Frontal cortex (tissue), 4 donors: ENCODE measurements around the gene HIBCH. TPM values are rescaled to one million over a fixed set of nuclear protein-coding genes. Genes with fewer than 3 reads are reported as not detected.
"Not testable (repeated sequence)": the region's sequence is repeated elsewhere in the genome, so short reads cannot be mapped to it uniquely, and the experiment has no call there.

Experiments used
- DNase-seq, 2 donors: peaks; one replicate each; pipeline ENCODE4 v3.0.0; 2012; ENCODE audit warnings: low spot score in 2 of 2
- FAIRE-seq: peaks from 2 replicates; lab custom pipeline; 2012; peaks lifted over from hg19 to GRCh38; lab: Jason Lieb, UNC
- total RNA-seq: library from RNA; depleted of rRNA; stranded (reverse); fragments of >200 nt; gene quantifications from one replicate; pipeline ENCODE4 v1.2.3, GENCODE V29; 2014
- donor health status: control.
- donor health status: control.
- donor health status: control.

The HIBCH gene
- total RNA-seq, 1 donor from 2014 or later = 11.0 TPM

DNA sequence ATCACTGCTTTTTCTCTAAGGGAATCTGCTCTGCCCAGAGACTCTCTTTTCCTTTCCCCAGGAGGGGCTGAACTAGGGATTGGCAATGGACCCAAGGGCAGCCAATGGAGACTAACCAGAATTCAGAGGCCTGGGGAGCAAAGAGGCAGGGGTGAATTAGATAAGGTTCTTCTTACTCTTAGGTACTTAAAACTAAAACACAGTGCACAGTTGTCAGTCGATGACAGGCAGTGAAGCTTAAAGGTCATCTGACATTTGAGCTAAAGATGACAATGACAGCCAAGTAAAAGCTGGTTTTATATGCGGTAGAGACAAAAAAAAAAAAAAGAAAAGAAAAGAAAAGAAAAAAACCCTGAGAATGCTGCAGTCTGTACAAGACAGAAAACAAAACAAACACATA lies 57.8 kb downstream of the HIBCH start:
- FAIRE-seq = no peak
- DNase-seq = no peak

DNA sequence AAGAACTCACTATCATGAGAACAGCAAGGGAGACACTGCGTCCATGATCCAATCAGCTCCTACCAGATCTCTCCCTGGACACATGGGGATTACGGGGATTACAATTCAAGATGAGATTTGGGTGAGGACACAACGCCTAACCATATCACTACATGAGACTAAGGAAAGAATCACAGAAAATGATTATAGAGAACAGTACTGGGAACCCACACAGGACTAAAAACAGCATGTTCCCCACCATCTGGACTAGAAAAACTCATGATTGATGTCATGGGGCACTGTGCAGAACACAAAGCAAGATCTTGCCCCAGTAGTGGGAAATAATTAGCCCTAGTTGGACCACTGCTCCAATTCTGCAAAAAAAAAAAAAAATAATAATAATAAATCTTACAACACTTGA lies 63.5 kb downstream of the HIBCH start:
- no peak for DNase-seq
- no peak for FAIRE-seq

DNA sequence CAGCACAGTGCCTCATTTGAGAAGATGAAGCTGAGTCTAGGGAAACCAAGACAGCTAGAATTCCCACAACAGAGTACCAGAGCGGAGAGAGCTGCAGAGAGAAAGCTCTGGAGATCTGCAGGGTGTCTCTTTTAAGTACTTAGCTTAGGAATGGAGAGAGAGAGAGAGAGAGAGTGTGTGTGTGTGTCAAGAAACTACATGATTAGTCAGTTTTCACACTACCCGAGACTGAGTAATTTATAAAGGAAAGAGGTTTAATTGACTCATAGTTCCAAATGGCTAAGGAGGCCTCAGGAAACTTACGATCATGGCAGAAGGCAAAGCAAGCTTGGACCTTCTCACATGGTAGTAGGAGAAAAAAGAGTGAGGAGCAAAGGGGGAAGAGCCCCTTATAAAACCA lies 64.0 kb downstream of the HIBCH start:
- DNase-seq (no peak), FAIRE-seq (no peak)

DNA sequence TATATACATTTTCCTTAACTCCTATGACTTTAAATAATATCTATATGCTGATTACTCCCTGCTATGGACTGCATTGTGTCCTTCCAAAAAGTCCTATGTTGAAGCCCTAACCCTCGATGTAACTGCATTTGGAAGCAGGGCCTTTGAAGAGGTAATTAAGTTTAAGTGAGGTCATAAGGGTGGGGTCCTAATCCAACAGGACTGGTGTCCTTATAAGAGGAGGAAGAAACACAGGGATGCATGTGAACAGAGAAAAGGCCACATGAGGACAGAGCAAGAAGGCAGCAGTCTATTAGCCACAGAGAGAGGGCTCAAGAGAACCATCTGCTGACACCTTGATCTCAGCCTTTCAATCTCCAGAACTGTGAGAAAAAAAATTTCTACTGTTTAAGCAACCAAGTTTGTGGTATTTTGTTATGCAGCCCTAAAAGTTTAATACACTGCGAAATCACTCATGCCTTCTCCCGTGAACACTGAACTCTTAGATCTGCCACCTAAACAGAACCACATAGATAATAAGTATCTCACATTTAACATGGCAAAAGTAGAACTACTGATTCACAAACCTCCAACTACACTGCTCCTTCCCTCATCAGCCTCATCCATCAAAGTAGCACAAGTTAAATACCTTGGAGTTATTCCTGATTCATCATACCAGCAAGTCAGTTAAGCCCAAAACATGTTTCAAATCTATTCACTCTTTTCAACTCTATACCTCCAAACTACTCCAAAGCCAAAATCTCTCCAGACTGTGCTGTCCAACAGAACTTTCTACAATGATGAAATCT lies 65.4 kb downstream of the HIBCH start:
- FAIRE-seq (no peak), DNase-seq (no peak)

DNA sequence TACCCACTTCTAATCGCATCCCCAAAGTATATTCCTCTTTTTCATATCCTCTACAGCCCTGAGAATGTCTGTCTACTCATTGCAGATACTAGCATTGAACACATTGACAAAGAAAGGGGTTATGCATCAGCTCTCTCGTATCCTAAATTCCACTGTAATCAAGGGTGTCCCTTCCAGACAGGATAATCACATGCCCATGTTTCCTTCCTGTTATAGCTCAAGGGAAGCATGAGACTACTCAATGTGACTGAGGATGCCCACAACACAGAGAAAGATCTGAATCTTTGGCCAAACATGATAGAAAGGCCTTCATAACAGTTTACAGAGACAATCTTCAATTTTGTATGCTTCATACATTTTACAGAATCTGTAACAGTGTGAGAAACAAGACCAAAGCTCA lies 69.2 kb downstream of the HIBCH start:
- FAIRE-seq = no peak
- DNase-seq = no peak

DNA sequence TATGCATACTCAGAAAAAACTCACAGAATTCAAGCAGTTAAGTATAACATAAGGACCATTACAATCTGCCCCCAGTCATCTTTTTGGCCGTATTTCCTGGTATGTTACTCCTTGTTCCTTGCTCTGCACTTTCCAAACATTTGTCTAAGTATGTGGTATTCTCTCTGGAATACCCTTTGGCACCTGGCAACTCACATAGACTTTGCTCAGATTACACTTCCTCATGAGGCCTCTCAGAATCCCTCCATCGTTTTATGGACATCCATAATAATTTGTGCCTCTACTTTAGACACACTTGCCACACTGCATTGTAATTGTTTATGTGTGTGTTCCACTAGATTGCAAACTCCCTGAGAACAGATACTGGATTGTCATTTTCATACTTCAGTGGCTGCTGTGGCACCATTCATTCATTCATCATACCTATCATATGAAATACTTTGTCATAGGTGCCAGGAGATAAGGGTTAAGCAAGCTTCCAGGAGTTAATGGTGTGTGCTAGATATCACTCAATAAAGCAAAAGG lies 84.0 kb downstream of the HIBCH start:
- DNase-seq (no peak), FAIRE-seq (no peak)

DNA sequence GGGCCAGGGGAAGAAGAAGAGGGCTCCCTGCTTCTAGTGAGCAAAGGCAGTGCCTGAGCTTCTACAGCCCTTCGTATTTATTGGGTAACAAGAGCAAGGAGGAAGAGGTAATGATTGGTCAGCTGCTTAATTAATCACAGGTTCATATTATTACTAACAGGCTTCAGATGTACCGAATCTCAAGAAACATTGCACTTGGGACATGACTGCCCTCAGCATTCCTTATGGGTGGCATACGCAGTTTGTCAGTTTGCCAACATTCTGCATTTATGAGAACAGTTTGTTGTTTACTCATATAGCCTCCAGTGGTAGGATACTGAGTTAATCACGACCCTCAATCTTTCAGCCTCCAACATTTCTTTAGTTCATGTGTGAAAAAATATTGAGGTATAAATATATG lies 84.5 kb downstream of the HIBCH start:
- DNase-seq (no peak), FAIRE-seq (no peak)

DNA sequence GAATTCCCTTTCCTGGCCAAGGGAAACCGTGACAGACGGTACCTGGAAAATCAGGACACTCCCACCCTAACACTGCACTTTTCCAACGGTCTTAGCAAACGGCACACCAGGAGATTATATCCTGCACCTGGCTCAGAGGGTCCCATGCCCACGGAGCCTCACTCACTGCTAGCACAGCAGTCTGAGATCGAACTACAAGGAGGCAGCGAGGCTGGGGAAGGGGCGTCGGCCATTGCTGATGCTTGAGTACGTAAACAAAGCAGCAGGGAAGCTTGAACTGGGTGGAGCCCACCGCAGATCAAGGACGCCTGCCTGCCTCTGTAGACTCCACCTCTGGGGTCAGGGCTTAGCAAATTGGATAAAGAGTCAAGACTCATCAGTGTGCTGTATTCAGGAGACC lies 95.6 kb downstream of the HIBCH start:
- FAIRE-seq, DNase-seq: not testable (repeated sequence)

DNA sequence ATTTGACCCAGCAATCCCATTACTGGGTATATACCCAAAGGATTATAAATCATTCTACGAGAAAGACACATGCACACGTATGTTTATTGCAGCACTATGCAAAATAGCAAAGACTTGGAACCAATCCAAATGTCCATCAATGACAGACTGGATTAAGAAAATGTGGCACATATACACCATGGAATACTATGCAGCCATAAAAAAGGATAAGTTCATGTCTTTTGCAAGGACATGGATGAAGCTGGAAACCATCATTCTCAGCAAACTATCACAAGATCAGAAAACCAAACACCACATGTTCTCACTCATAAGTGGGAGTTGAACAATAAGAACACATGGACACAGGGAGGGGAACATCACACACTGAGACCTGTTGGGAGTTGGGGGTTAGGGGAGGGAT lies 96.9 kb downstream of the HIBCH start:
- not testable (repeated sequence) for FAIRE-seq, DNase-seq

DNA sequence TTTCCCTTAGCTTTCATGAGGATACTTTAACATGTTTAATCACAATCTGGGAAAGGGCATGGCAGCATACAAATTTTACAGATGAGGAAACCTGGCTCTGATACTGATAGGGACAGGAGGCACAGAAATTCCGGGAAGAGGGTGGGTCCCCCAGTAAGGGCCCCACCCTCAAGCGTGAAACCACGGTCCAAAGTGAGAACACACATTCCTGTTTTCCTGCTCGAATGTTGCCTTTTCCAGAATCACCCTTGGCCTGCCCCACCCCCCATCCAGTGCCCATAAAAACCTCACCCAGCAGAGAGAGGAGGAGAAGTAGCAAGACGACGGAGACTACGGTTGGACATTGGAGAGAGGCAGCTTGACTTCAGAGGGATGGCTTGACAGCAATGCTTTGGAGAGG lies 98.2 kb downstream of the HIBCH start:
- no peak for DNase-seq
- FAIRE-seq = no peak

DNA sequence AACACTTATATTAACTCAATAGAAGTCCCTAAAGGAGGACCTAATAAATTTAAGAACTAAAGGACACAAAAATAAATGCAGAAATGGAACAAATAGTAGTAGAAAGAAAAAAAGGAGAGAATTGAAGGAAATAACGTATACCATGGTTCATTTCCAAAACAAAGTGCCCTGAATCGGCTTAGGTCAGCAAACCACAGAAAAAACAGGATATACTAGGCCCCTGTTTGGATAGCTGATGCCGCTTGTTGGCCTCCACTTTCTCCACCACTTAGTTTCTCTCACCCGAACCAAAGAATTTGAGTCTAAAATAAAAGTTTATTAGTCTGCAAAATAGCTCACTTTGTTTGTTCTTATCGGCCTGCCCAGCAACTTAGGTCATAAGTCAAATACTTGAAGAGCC lies 100.4 kb downstream of the HIBCH start:
- no peak for FAIRE-seq
- no peak for DNase-seq

DNA sequence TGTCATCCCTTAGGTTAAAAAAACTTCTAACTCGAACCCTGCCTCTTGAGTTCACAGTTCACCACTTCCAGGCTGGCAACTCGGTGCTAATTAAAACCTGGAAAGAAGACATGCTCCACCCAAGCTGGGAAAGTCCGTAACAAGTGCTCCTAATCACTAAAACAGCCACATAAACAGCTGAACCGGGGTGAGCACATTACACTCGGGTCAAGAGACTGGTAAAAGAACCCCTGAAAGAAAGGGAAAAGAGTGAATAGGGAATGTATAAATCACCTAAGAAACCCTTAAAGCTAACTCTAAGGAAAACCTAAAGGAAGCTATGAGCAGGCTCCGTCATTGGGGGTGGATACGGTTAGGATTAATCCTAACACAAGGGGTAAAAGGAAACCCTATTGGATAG lies 102.0 kb downstream of the HIBCH start:
- DNase-seq (no peak), FAIRE-seq (no peak)

DNA sequence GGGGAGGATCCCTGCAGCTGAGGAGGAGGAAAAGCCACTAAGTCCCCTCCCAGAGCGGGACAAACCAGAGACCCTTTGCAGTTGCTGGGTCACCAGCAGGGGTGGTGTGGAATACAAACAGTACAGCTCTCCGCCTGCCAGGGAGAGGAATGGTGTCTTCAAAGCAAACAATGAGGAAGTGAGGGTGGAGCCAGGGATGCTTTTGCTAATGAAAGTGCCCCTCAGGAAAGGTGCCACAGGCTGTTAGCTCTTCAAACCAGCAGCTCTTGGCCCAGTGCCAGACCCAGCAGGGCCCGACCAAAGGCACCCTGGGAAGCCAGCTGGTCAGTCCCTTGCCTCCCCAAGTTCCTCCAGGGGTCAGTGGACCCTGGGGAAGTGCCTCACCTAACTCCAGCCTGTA lies 102.8 kb downstream of the HIBCH start:
- FAIRE-seq (no peak), DNase-seq (no peak)

DNA sequence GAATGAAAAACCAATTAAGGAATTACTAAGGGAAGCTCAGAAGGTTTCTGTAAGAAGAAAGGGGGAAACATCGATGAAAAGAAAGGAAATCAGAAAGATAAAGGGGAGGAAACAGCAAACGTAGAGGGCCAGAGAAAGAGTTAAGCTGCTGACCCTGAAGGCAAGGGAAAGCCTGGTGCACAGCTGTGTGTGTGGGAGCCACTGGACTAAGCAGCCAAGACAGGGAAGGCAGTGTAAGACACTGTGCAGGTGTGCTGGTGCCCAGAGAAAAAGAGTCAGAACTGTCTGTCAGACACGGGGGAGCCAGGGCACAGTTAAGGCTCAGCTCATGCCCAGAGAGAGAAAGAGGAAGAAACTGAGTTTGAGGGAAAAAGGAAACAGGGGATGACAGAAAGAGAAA lies 104.0 kb downstream of the HIBCH start:
- DNase-seq = no peak
- FAIRE-seq = no peak

DNA sequence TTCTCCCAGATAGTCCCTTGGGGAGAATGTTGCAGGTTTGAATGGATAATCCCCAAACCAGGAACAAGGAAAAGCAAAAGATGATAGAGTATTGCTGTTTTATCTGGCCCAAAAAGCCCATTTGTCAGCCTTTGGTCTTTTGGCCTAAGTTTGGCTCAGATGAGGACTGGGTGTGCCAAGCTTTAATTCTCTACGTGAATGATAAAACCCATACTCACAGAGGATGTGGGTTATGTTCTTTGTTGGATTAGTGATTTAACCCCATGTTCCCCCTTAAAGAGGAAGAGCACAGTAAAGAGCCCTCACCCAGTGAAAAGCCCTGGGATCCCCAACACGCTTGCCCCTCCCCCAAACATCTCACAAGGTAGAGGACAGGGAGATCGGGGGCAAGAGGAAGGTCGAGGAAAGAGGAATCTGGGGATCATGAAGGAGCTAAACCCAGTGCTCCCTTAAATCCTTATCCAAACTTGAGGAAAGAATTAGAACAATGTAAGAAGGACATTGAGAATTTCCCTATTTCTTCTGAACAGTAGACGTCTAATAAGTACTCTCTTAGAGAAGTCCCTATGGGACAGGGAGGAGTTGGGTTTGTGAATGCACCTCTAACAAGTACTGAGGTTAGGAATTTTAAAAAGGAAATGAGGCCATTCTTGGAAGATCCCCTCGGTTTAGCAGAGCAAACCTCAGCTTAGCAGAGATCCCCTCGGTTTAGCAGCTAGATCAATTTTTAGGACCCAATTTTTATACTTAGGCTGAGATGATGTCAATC lies 105.0 kb downstream of the HIBCH start:
- DNase-seq = no peak

DNA sequence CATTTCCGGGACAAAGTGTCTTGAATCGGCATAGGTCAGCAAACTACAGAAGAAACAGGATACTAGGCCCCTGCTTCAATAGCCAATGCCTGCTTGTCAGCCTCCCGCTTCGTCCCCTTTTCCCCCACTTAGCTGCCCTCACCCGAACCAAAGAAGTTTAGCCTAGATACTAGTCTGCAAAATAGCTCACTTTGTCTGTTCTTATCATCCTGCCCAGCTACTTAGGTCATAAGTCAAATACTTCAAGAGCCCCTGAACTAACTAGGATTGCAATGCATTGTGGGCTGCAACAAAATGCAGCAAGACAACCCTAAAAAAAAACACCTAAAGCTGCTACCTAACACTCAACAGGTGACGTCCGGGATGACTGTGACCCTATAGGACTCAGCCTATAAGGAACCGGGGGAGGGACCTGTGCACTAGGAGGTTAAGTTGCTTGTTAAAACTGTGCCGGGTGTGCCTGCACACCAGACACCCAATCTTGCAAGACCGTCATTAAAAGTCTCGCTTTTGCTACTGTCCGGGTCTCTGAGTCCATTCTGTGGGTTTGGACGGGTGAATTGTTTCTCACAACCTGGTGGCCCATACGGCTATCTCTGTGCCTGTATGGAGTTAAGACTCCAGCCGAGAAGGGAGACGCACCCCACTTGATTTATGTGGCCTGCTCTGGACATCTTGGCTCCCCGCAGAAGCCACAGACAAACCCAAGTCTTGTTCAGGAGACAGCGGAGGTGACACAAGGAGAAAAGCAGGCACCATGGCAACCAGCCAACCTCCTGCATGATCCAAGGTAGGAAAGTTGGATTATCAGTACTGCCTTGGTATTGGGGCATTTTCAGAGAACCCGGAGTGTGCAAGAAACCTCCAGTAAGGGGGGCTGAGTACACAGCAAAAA lies 105.9 kb downstream of the HIBCH start:
- no peak for DNase-seq
- FAIRE-seq = no peak

More for the DNA sequence above, 105.0 kb downstream of the HIBCH start:
- no peak for FAIRE-seq

DNA sequence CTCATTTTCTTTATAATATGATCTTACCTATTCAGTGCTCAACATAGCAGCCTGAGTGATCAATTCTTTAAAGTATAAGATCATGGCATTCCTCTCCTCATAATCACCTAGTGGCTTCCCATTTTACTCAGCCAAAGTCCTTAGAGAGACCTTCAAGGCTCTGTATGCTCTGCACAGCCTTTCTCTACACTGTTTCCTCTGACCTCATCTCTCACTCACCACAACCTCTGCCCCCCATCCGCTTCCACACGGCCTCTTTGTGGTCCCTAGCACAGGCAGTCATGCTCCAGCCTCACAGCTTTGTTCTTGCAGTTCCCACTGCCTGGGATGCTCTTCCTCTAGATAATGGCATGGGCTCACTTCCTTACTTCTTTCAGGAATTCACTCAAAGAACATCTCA lies 109.2 kb downstream of the HIBCH start:
- DNase-seq (no peak), FAIRE-seq (no peak)

DNA sequence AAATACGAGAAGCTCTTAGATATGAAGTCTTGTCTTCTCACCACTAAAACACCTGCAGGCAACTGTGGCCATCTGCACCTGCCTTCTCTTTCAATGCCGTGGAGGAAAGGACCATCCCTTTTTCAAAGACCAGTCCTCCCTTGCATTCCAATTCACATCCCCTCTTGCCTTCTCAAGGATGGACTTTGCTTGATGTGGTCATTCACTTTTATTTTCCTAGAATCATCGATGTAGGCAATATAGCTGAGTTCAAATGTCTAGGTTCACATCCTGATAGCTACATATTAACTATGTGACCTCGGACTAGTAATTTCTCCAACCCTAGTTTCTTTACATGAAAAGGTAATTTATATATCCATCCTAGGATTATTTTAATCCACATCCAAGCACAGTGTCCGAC lies 110.1 kb downstream of the HIBCH start:
- no peak for FAIRE-seq
- no peak for DNase-seq

DNA sequence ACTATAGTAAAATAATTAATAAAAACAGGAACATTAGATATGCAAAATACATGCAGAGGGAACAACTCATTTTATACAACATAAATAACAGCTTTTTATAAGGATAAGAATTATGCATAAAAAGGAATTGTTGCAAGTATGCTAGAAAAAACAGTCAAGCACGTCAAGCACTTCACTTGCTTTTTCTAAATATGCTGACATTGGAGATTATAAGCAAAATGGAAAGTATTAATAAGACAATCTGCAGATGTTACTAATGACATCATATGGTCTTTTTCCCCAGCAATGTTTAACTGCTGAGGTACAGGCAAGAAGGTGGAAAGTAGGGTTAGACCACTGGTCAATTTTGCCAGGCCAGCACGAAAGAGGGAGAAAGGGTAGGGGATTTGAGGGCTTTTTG lies 111.7 kb downstream of the HIBCH start:
- DNase-seq = no peak
- no peak for FAIRE-seq

DNA sequence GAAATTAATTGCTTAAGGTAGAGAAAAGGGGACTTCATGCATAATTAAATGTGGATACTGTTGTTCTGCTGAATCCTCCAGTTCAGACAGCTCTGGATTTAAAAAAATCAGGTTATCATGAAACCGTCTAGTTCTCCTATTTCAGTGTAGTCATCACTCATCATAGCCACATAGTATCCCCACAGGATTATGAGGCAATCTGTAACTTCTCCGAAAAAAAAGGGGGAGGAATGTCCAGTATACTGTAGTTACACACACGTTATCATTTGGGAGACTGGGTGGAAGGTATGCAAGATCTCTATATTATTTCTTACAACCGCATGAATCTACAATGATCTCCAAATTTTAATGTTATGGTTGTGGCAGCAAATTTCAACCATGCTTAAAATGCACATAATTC lies 114.0 kb downstream of the HIBCH start:
- FAIRE-seq (no peak), DNase-seq (no peak)
